GM12878 (cell line): ENCODE results near the gene MSL2. TPM values are rescaled to one million over a fixed set of nuclear protein-coding genes. Genes with fewer than 3 reads are reported as not detected.

ENCODE experiments used
- ATAC-seq: fragments of 200-7000 bp; cut with Tn5 transposase; 3 replicates; pipeline ENCODE4 v1.9.1; 2020; ENCODE audit warnings: mild to moderate bottlenecking, moderate library complexity
- BruUV-seq: library from RNA; stranded (reverse); fragments of 400-500 nt; replicated peaks from 2 replicates; lab custom pipeline; 2021; lab: Mats Ljungman, UMichigan
- CTCF ChIA-PET: fragments of 300-600 bp; sonication (Branson Sonifier 250); formaldehyde crosslinking; extraction: SDS; loops from one replicate; lab custom pipeline; 2021; ENCODE audit warnings: inconsistent platforms; lab: Yijun Ruan, JAX
- POLR2A ChIA-PET: fragments of 350-600 bp; formaldehyde crosslinking; extraction: SDS; loops from one replicate; lab custom pipeline; 2021; ENCODE audit warnings: inconsistent platforms; lab: Charles Lee
- RAD21 ChIA-PET: fragments of 300-600 bp; sonication (Branson Sonifier 250); formaldehyde crosslinking; loops from one replicate; lab custom pipeline; 2023; ENCODE audit warnings: antibody characterized with exemption; ENCODE audit not compliant: unreplicated experiment; lab: Charles Lee
- SMC1A ChIA-PET: fragments of 300-600 bp; sonication (Branson Sonifier 250); formaldehyde crosslinking; loops from one replicate; lab custom pipeline; 2023; ENCODE audit not compliant: unreplicated experiment, uncharacterized antibody; lab: Charles Lee
- DNase-seq: peaks from one replicate; pipeline ENCODE4 v3.0.0-alpha.2; 2011; ENCODE audit warnings: low read depth, low spot score
- FAIRE-seq: peaks from 3 replicates; lab custom pipeline; 2011; peaks lifted over from hg19 to GRCh38; lab: Jason Lieb, UNC
- H2AFZ ChIP-seq: 2 replicates; pipeline ENCODE4 v1.6.0; 2011; ENCODE audit warnings: low read depth, low read length, control low read depth; ENCODE audit not compliant: control insufficient read depth
- H3K27ac ChIP-seq: 2 replicates; pipeline ENCODE4 v1.5.1; 2011; ENCODE audit warnings: control low read depth; ENCODE audit not compliant: control insufficient read depth, insufficient read depth
- H3K27me3 ChIP-seq, 2 experiments: replicated peaks in 1 of 2; 2 replicates each; pipeline versions ENCODE4 v1.6.0 to v1.6.1; 2011; ENCODE audit warnings: low read length in 1 of 2; ENCODE audit not compliant: control insufficient read depth in 2 of 2, insufficient read depth in 2 of 2
- H3K36me3 ChIP-seq, 2 experiments: 2 replicates each; pipeline ENCODE4 v1.5.1; 2011; ENCODE audit warnings: low read length in 1 of 2; ENCODE audit not compliant: control insufficient read depth in 2 of 2, insufficient read depth in 2 of 2
- H3K4me1 ChIP-seq: 2 replicates; pipeline ENCODE4 v1.6.1; 2011; ENCODE audit warnings: mild to moderate bottlenecking, low read length, moderate library complexity, mixed read lengths; ENCODE audit not compliant: control insufficient read depth, insufficient read depth
- H3K4me2 ChIP-seq: 2 replicates; pipeline ENCODE4 v1.6.0; 2011; ENCODE audit warnings: control low read depth; ENCODE audit not compliant: control insufficient read depth, insufficient read depth
- H3K4me3 ChIP-seq: fragments of 200-600 bp; sonication (generic); 2 replicates; pipeline ENCODE4 v1.5.1; 2016
- H3K79me2 ChIP-seq: 2 replicates; pipeline ENCODE4 v1.6.0; 2011; ENCODE audit warnings: low read length; ENCODE audit not compliant: control insufficient read depth, insufficient read depth
- H3K9ac ChIP-seq: 2 replicates; pipeline ENCODE4 v1.8.0; 2011; ENCODE audit warnings: low read length, control low read depth, mixed read lengths; ENCODE audit not compliant: control insufficient read depth, insufficient read depth
- H3K9me3 ChIP-seq: replicated peaks from 3 replicates; pipeline ENCODE4 v1.5.1; 2011; ENCODE audit warnings: mild to moderate bottlenecking, low read length; ENCODE audit not compliant: control insufficient read depth, insufficient read depth
- H4K20me1 ChIP-seq: 2 replicates; pipeline ENCODE4 v1.6.0; 2011; ENCODE audit not compliant: control insufficient read depth, insufficient read depth
- BCL11A ChIP-seq: IDR thresholded peaks from 2 replicates; pipeline ENCODE4 v1.6.1; 2011; ENCODE audit warnings: low read depth, low read length
- CBFB ChIP-seq: IDR thresholded peaks from 2 replicates; pipeline ENCODE4 v1.6.1; 2016; ENCODE audit warnings: antibody characterized with exemption, low read depth
- CHD2 ChIP-seq: IDR thresholded peaks from 2 replicates; pipeline ENCODE4 v1.6.1; 2011; ENCODE audit warnings: low read depth, low read length, improper control_type of control experiment, borderline replicate concordance
- EED ChIP-seq: sonication (generic); IDR thresholded peaks from 2 replicates; pipeline ENCODE4 v1.6.1; 2016; ENCODE audit warnings: antibody characterized with exemption, low read depth
- ESRRA ChIP-seq: IDR thresholded peaks from 2 replicates; pipeline ENCODE4 v1.6.1; 2012; ENCODE audit warnings: mild to moderate bottlenecking, low read length, improper control_type of control experiment
- FOXM1 ChIP-seq: IDR thresholded peaks from 2 replicates; pipeline ENCODE4 v1.6.1; 2012; ENCODE audit warnings: low read depth, mild to moderate bottlenecking, inconsistent platforms, low read length, moderate library complexity
- GATAD2B ChIP-seq: fragments of 450-650 bp; conservative IDR thresholded peaks from 2 replicates; pipeline ENCODE4 v1.6.1; 2017; ENCODE audit warnings: low read depth, mild to moderate bottlenecking, moderate library complexity
- HDAC2 ChIP-seq: fragments of 200-600 bp; sonication (generic); IDR thresholded peaks from 2 replicates; pipeline ENCODE4 v1.6.1; 2017
- HDAC6 ChIP-seq: fragments of 200-600 bp; sonication (generic); IDR thresholded peaks from one replicate; pipeline ENCODE4 v1.8.0; 2017; ENCODE audit warnings: antibody characterized with exemption; ENCODE audit not compliant: unreplicated experiment
- KAT2A ChIP-seq: conservative IDR thresholded peaks from 2 replicates; pipeline ENCODE4 v1.6.1; 2011; ENCODE audit warnings: low read depth, low read length; ENCODE audit not compliant: control insufficient read depth
- NFYB ChIP-seq: IDR thresholded peaks from 2 replicates; pipeline ENCODE4 v1.6.1; 2011; ENCODE audit warnings: low read depth, mild to moderate bottlenecking, low read length, improper control_type of control experiment, moderate library complexity; ENCODE audit not compliant: insufficient read depth
- ZNF274 ChIP-seq: IDR thresholded peaks from one replicate; pipeline ENCODE4 v1.8.0; 2011; ENCODE audit not compliant: insufficient read length, insufficient read depth
- ZSCAN29 ChIP-seq: fragments of 450-650 bp; IDR thresholded peaks from 2 replicates; pipeline ENCODE4 v1.6.1; 2017; ENCODE audit warnings: mild to moderate bottlenecking, moderate library complexity
- in situ Hi-C: fragments of 300-500 bp; cut with MboI; formaldehyde crosslinking; loops from 9 replicates; pipeline ENCODE4 v1.14.3; 2018; ENCODE audit warnings: mixed read lengths
- intact Hi-C: fragments of 100-400 bp; cut with micrococcal nuclease; formaldehyde crosslinking; loops from one replicate; pipeline ENCODE4 v1.14.2; 2022; ENCODE audit not compliant: unreplicated experiment
- polyA plus RNA-seq, 11 experiments: library from polyadenylated mRNA; depleted of rRNA in 4 of 11; unstranded in 6 of 11; stranded (reverse) in 5 of 11; fragments of >200 nt; fragmentation: Nextera tagmentation in 4 of 11; fragmentation: Illumina TruSeq in 1 of 11; extraction: Ambion mirVana in 4 of 11; extraction: Trizol in 1 of 11; gene quantifications; 1 replicate in 1 of 11; 2 replicates in 10 of 11; pipeline versions ENCODE4 v1.2.1 to v1.2.3, GENCODE V29; 2011 to 2016; ENCODE audit warnings: inconsistent platforms in 2 of 11, missing spikeins in 2 of 11, low read depth in 1 of 11
- total RNA-seq, 4 experiments: library from RNA; depleted of rRNA in 3 of 4; stranded (reverse); fragments of >200 nt in 3 of 4; fragmentation: Illumina TruSeq in 1 of 4; extraction: Trizol in 1 of 4; gene quantifications; 2 replicates each; pipeline versions ENCODE4 v1.2.1 to v1.2.3, GENCODE V29; 2013 to 2021
- TF ChIP-seq, protein P1 (sequence below): IDR thresholded peaks from 2 replicates; pipeline ENCODE4 v1.6.1; 2012; ENCODE audit warnings: low read depth, low read length, improper control_type of control experiment
- TF ChIP-seq, protein P2 (sequence below): fragments of 450-650 bp; IDR thresholded peaks from 2 replicates; pipeline ENCODE4 v1.6.1; 2017; ENCODE audit warnings: mild to moderate bottlenecking, moderate library complexity
- TF ChIP-seq, protein P3 (sequence below): fragments of 450-650 bp; IDR thresholded peaks from 2 replicates; pipeline ENCODE4 v1.6.1; 2017; ENCODE audit warnings: mild to moderate bottlenecking
- TF ChIP-seq, protein P4 (sequence below): fragments of 450-650 bp; formaldehyde crosslinking; IDR thresholded peaks from 2 replicates; pipeline ENCODE4 v1.4.0; 2022; ENCODE audit warnings: mild to moderate bottlenecking, moderate library complexity

Gene MSL2
- total and polyA plus RNA-seq, 10 of the 15 experiments (the other 5 are each of a cell fraction or from before 2014, with no cell fraction given): 3.5 to 31.7 (median 10.5) TPM

DNA sequence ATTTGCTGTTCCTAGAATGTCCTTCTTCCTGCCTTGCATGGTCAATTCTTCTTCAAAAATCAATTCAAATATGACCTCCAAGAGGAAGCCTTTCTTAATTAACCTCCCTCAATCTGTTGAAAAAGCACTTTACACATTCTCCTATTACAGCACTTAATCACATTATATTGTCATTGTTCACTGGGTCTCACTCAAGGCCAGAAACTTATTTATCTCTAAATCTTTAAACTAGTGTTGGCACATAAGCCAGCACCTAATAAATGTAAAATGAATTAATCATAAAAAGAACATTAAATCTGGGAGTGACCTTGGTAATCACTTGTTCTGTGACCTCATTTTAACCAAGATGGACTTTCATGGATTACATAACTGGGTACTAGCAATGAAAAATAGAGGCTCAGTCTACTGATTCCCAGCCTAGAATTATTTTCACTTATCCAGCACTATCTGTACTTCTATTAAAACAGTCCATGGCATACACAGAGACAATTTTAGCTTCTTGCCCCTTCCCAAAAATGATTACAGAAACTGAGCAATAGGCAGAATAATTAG is 22.1 kb downstream of the MSL2 start:
- BruUV-seq: no TSS peak
- no peak overlapping the region for H3K4me3 ChIP-seq
- H3K27ac ChIP-seq: no peak overlapping the region
- ChIA-PET CTCF (interaction anchor here (1.5 kb wide), 1 partner anchor 14 kb away, joined by 4 read pairs; no protein-coding TSS in a partner anchor), POLR2A (no interaction called here), RAD21 (no interaction called here), SMC1A (interaction anchor here (1.1 to 4.2 kb wide), 2 partner anchors 8 to 15 kb away, joined by 4 to 14 read pairs; no protein-coding TSS in a partner anchor)
- H3K79me2 ChIP-seq: peaks cover 96% of the 10 kb centered on the region
- H3K9me3 ChIP-seq: no peaks in the 10 kb centered on the region
- peaks cover 4% of the 10 kb centered on the region; the same call in 1 of the 2 replicates for H4K20me1 ChIP-seq
- no peak overlapping the region for H2AFZ ChIP-seq
- no peak overlapping the region for H3K4me2 ChIP-seq
- H3K9ac ChIP-seq: no peak overlapping the region
- FAIRE-seq: no peak
- in situ Hi-C loops (no loop called here), intact Hi-C loops (no loop called here)
- no peaks in the 10 kb centered on the region for H3K36me3 ChIP-seq
- no peaks in the 10 kb centered on the region for H3K27me3 ChIP-seq
- no peaks in the 10 kb centered on the region for H3K4me1 ChIP-seq
- no peak for DNase-seq
- ATAC-seq: no peak
- TF ChIP-seq CHD2 (no peak), KAT2A (no peak), HDAC2 (no peak), ESRRA (no peak), FOXM1 (no peak), NFYB (no peak), HDAC6 (no peak), ZNF274 (no peak), CBFB (no peak), GATAD2B (no peak), EED (no peak), BCL11A (no peak), ZSCAN29 (no peak)
- TF ChIP-seq, protein P1, sequence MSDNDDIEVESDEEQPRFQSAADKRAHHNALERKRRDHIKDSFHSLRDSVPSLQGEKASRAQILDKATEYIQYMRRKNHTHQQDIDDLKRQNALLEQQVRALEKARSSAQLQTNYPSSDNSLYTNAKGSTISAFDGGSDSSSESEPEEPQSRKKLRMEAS: no peak
- TF ChIP-seq, protein P2, sequence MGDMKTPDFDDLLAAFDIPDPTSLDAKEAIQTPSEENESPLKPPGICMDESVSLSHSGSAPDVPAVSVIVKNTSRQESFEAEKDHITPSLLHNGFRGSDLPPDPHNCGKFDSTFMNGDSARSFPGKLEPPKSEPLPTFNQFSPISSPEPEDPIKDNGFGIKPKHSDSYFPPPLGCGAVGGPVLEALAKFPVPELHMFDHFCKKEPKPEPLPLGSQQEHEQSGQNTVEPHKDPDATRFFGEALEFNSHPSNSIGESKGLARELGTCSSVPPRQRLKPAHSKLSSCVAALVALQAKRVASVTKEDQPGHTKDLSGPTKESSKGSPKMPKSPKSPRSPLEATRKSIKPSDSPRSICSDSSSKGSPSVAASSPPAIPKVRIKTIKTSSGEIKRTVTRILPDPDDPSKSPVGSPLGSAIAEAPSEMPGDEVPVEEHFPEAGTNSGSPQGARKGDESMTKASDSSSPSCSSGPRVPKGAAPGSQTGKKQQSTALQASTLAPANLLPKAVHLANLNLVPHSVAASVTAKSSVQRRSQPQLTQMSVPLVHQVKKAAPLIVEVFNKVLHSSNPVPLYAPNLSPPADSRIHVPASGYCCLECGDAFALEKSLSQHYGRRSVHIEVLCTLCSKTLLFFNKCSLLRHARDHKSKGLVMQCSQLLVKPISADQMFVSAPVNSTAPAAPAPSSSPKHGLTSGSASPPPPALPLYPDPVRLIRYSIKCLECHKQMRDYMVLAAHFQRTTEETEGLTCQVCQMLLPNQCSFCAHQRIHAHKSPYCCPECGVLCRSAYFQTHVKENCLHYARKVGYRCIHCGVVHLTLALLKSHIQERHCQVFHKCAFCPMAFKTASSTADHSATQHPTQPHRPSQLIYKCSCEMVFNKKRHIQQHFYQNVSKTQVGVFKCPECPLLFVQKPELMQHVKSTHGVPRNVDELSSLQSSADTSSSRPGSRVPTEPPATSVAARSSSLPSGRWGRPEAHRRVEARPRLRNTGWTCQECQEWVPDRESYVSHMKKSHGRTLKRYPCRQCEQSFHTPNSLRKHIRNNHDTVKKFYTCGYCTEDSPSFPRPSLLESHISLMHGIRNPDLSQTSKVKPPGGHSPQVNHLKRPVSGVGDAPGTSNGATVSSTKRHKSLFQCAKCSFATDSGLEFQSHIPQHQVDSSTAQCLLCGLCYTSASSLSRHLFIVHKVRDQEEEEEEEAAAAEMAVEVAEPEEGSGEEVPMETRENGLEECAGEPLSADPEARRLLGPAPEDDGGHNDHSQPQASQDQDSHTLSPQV: no peak
- TF ChIP-seq, protein P3, sequence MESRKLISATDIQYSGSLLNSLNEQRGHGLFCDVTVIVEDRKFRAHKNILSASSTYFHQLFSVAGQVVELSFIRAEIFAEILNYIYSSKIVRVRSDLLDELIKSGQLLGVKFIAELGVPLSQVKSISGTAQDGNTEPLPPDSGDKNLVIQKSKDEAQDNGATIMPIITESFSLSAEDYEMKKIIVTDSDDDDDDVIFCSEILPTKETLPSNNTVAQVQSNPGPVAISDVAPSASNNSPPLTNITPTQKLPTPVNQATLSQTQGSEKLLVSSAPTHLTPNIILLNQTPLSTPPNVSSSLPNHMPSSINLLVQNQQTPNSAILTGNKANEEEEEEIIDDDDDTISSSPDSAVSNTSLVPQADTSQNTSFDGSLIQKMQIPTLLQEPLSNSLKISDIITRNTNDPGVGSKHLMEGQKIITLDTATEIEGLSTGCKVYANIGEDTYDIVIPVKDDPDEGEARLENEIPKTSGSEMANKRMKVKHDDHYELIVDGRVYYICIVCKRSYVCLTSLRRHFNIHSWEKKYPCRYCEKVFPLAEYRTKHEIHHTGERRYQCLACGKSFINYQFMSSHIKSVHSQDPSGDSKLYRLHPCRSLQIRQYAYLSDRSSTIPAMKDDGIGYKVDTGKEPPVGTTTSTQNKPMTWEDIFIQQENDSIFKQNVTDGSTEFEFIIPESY: no peak
- TF ChIP-seq, protein P4, sequence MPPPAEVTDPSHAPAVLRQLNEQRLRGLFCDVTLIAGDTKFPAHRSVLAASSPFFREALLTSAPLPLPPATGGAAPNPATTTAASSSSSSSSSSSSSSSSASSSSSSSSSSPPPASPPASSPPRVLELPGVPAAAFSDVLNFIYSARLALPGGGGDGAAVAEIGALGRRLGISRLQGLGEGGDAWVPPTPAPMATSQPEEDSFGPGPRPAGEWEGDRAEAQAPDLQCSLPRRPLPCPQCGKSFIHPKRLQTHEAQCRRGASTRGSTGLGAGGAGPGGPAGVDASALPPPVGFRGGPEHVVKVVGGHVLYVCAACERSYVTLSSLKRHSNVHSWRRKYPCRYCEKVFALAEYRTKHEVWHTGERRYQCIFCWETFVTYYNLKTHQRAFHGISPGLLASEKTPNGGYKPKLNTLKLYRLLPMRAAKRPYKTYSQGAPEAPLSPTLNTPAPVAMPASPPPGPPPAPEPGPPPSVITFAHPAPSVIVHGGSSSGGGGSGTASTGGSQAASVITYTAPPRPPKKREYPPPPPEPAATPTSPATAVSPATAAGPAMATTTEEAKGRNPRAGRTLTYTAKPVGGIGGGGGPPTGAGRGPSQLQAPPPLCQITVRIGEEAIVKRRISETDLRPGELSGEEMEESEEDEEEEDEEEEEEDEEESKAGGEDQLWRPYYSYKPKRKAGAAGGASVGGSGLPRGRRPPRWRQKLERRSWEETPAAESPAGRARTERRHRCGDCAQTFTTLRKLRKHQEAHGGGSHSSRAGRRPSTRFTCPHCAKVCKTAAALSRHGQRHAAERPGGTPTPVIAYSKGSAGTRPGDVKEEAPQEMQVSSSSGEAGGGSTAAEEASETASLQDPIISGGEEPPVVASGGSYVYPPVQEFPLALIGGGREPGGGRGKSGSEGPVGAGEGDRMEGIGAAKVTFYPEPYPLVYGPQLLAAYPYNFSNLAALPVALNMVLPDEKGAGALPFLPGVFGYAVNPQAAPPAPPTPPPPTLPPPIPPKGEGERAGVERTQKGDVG (CRISPR knock-in tag): no peak
